DMS53 treated with DMSO at 0.1 percent for 48 hours (cell line): Measurements from ENCODE around the gene C22orf42.
"Not testable (repeated sequence)": the region's sequence is repeated elsewhere in the genome, so short reads cannot be mapped to it uniquely, and the experiment has no call there.

Experiments used
- DNase-seq: peaks from one replicate; lab custom pipeline; 2025; ENCODE audit not compliant: unreplicated experiment; lab: John Stamatoyannopoulos, UW

The C22orf42 gene

DNA sequence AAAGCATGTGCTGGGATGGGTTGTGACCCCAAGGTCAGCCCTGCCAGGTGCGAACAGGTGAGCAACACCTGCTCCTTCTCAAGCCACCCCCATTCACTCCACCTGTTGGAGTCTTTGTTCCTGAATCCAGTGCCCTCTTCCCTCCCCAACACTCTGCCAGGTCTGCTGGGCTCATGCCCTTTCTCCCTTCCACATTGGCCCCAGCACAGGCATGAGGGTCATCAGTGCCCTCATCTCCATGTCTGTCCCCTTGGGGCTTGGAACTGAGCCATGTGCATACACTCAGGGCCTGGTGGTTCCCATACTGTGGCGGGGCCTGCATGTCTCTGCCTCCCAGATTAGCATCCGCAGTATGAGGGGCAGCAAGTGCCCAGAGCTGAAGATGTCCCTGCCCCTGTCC lies 26.7 kb upstream of the C22orf42 start:
- DNase-seq = no peak

DNA sequence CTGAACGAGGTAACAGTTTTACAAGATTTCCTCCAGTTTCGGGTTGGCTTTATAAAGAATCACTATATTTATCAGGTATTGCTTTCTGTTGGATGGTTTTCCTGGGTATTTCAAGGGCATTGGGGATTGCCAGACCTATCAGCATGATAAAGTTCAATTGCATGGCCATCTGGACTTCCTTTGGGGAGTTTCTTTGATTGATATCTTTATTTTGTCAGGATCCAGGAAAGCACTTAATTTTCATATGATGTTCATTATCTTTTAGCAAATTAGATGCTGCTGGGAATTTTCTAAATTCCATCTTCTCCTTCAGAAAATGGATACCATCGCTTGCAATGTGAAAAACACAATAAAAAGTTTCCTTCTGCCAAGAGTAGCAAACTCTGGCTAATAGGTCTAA lies 24.5 kb upstream of the C22orf42 start:
- no peak for DNase-seq

DNA sequence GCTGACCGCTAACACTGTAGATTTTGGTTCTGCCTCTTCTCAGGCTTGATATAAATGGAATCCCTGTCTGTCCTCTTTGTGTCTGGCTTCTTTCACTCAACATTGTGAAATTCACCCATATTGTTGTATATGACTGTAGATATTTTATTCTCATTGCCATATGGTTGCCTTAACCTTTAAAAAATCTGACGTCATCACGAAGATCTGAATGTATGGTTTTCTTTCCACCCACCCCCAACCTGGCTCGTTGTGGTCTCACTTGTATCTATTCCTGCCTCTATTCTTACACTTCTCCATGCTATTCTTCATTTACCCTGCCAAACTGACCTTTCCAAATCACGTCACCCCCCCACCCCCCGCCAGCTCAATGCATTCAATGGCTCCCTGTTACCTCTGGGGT lies 21.9 kb upstream of the C22orf42 start:
- DNase-seq = no peak

DNA sequence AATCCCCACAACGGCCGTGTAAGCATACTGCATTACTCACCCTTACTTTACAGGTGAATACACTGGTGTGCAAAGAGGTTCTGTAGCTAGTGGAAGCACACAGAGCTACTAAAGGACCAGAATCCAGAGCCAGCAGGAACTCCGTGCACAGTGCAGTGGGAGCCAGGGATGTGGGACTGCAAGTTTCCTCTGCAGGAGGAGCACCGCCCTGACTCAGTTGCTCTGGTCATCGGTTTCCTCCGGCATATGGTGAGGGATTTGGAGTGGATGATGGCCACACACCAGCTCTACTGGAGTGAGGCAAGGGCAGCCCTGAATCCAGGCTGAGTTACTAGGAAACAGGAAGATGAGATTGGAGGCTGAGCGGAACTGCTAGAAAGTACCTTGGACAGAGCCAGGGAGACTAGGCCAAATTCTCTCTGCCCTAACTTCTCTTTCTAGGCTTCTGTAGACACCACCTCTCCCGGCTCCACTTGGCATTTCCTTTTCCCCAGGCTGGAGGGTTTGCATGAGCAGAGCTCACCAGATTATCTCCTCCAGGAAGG lies 18.2 kb upstream of the C22orf42 start:
- no peak for DNase-seq

DNA sequence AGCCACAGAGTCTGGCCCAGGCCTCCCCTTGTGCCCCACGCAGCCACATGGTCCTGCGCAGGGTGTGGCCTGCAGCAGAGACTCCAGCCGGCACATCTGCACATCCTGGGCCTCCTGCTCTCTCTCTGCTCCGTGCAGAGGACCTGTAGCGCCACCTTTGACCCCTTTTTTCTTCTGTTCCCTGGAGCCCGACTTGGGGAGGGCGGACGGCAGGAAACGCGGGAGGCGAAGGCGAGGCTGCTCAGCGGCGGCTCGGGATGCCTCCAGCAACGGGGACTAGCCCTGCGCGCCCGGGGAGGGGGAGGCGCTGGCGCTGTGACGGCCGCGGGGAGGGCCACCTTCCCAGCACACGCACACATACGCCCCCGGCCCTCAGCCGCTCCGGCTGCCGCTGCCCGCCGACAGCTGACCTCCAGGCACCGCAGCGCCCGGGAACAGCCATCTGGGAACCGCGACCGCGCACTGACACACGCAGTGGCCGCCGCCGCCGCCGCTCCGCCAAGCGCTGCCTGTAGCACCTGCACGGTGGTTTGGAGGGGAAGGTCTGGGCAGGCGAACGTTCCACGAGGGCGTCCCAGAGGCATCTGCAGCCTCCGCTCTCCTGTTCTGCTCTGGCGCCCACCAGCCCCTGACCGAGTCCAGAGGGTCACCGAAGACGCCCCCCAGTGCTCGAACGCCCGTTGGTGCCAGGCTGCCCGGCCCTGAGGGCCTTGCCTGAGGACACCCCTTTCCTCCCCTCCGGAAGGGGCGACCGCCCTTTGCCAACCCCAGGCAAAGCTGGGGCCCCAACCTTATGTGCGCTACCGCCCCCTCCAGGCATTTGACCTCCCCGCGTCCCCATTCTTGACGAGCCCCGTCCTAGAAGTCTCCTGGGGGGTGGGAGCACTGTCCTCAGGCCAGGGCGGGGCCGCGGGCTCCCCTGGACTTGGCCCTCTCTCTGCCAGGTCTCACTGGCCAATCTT lies 16.9 kb upstream of the C22orf42 start:
- DNase-seq = no peak

DNA sequence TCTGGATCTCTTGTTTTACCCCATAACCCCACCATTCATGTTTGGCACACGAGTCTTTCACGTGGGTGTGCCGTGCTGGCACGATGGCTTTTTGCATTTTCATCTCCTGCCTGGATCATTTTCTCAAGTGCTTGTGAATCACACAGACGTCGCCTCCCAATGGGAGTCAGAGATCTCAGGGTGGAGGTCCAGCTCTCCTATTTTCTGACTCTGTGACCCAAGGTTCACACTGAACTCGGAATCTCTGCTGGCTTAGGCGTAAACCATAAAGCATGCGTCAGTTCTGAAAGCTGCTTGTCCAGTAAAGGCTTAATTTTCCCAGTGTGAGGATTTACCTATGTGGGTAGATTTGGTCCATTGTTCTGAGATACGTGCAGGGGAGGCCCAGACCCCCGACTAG lies 16.0 kb upstream of the C22orf42 start:
- DNase-seq = no peak

DNA sequence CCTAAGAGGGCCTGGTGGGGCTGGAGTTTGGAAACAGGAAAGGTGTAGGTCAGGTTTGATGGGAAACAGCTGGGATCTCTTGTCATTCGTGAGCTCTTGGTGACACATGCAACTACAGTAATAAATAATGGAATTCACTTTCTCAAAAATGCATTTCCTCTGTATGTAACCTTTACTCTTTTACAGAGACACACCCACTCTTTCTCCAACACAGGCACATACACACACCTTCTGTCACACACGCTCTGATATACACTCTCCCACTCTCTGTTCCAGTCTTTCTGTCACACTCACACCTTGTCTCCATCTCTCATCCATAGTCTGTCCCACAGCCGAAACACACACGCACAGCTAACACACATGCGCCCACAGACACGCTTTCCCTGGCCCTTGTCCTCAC lies 6.6 kb upstream of the C22orf42 start:
- DNase-seq = no peak

DNA sequence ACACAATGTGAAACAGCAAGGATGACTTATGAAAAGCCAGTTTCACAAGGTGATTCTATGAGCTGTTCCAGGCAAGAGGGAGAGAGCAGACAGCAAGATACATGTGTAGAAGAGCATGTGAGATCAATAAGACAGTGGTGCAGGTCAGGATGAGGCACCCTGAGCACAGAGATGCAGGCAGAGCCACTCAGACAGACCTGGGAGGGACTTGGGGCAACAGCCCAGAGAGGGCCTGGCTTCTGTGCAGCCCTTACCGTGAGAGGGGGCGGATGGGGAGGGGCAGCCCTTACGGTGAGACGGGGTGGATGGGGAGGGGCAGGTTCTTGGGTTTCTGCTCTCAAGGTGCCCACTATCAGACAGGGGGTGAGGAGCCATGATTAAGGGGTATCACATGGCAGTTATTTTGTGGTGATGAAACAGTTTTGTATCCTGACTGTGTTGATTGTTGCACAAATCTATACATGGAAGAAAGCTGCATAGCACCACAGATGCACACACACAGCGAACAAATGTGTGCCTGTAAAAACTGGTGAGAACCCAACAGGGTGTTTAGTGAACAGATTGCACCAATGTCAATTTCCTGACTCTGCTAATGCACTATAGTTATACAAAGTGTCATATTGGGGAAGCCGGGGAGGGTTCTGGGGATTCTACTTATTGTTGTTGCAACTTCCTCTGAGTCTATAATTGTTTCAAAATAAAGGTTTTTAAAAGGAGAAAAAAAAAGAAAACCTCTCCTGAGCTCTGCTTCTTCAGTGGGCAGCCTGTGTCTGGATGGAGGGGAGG lies 5.2 kb upstream of the C22orf42 start:
- DNase-seq = no peak

DNA sequence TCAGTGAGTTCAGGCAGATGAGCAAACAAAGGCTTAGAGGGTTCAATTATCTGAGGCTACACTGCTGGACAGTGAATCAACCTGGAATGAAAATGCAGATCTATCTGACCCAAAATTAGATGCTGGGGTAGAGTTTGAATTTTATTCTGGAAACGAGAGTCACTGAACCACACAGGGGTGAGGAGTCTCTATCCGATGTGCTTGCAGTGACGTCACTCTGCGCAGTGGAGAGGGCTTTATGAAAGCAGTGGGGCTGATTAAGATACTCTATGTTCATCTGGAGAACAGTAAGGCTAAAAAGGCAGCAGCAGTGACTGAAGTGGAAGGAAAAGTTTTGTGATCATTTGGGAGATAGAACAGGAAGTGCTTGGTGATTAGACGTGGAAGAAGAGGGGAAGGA lies 1.3 kb upstream of the C22orf42 start:
- not testable (repeated sequence) for DNase-seq

DNA sequence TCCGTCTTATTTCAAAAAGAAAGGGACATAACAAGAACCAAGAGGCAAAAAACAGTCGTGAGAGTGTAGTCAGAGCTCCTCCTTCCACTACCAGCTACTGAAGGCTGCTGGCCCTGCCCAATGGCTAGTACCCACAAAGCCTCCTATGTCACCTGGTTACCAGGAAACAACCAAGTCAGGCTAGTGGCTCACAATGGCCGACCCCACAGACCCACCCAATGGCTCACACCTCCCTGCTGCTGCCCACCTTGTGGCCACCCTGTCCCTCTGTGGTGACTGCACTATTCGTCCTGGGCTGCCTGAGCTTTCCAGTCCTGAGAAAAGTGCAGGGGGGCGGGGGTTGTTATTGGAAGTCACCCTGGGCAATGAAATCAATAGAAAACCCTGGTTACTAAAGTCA lies 1.5 kb downstream of the C22orf42 start:
- DNase-seq = not testable (repeated sequence)

DNA sequence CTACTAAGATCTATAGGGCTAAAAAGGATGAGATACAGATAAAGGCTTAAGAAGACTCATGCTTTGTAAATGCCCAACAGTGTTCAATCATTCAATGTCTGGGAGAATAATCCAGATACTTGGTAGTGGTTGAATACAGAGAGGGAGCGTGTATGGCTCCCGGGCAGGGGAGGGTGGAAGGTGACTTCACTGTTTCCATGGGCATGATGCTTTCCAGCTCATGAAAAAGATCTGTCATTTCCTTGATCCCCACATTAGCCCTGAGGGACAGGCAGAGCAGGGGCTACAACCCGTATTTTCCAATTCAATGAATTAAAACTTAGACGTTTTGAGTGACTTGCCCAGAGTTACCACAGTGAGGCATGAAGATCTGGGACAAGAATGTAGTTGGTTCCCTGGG lies 4.4 kb downstream of the C22orf42 start:
- DNase-seq = not testable (repeated sequence)

DNA sequence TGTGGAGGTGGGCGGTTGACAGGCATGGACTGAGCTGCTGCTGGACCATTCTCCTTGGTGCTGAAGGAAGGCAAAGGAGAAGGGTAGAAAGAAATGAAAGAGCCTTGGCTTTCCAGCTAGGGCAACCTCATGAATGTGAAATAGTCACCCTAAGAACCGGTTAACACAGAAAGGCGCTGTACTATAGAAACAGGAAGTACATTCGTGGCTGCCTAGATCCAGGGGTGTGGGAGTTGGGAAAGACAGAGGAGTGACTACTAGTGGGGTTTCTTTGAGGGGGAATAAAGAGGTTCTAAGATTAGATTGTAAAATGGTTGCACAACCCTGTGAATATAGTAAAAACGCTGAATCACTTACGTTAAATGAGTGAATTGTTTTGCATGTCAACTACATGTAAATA lies 7.5 kb downstream of the C22orf42 start:
- not testable (repeated sequence) for DNase-seq

DNA sequence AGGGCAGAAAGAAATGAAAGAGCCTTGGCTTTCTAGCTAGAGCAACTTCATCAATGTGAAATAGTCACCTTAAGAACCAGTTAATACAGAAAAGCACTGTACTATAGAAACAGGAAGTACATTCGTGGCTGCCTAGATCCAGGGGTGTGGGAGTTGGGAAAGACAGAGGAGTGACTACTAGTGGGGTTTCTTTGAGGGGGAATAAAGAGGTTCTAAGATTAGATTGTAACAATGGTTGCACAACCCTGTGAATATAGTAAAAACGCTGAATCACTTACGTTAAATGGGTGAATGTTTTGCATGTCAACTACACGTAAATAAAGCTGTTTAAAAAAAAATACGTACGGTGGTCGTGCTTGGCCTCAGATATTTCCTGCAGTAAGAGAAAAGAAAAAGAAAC lies 8.5 kb downstream of the C22orf42 start:
- not testable (repeated sequence) for DNase-seq

DNA sequence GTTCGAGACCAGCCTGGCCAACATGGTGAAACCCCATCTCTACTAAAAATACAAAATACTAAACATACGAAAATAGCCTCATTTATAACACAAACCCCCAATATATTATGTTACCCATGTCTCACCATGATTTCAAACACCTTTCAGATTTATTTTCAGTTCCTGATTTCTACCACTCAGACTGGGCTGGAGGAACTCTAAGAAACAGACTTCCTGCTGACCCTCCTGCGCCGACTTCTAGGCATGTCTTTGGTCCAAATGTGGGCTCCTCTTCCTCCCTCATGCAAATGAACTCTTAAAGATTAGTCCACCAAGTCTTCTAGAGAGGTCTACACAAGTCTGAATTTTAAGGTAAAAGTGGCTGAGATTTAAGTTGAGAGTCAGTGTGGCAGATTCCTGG lies 10.7 kb downstream of the C22orf42 start:
- DNase-seq = not testable (repeated sequence)

DNA sequence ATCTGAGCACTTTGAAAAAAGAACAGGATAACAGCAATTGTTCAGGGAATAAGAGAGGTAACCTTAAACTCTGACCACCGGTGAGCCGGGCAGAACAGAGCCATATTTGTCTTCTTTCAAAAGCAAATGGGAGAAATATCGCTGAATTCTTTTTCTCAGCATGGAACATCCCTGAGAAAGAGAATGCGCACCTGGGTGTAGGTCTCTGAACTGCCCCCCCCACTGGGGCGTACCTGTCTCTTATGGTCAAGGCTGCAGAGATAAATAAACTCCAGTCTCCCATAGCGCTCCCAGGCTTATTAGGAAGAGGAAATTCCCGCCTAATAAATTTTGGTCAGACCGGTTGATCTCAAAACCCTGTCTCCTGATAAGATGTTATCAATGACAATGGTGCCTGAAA lies 12.0 kb downstream of the C22orf42 start:
- DNase-seq = not testable (repeated sequence)

DNA sequence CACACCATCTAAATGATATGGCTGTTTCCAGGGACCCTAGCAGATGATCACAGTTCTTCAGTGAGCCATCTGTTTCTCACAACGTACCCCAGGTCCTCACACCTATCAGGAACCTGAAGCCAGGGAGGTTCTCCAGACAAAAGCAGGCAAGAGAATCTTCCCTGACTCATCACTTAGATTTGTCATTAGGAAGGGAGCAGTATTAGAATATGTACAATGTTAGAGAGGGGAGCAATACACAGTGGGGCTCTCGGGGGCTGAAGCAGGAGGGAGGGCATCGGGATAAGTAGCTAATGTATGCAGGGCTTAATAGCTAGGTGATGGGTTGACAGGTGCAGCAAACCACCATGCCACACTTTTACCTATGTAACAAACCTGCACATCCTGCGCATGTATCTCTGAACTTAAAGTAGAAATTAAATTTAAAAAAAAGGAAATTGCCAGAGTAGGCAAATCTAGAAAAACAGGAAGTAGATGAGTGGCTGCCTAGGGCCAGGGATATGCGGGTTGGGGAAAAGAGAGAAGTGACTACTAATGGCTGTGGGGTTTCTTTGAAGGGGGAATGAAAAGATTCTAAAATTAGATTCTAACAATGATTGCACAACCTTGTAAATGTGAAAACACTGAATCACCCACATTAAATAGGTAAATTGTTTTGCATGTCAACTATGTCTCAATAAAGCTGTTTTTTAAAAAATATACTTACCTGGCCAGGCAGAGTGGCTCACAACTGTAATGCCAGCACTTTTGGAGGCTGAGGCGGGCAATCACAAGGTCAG lies 14.4 kb downstream of the C22orf42 start:
- no peak for DNase-seq

DNA sequence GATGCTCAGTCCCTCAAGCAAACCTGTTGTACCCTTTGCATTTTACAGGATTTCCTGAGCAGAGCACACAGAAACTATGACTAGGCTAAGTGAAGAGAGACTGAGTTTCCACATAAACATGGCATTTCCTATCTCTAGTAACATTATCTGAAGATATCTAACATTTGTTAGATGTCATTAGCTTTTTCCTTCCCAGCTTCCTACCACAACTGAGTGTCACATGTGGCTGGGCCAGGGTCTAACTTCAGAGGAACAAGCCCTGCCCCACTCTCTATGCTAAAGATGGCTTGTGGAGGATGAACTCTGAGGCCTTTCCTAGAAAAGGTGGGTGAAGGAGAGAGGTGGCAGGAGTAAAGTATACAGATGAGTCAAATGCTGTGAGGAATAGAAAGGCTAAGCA lies 16.5 kb downstream of the C22orf42 start:
- no peak for DNase-seq

DNA sequence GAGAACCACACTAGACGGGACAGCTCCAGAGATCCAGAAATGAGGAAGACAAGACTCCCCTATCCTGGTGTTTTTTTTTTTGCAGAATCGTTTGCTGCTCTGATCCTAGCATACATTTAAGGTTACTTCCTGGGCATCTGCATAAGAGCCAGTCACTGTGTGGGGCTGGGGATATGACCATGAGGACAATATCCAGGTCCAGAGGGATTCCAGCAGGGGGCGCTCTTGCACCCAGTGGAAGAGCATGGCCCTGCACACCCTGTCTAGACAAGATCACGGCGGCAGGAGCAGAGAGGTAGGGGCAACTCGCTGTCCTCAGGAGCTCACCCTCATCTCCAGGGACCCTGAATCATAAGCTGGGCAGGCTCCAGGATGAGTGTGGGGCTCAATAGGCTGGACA lies 18.4 kb downstream of the C22orf42 start:
- not testable (repeated sequence) for DNase-seq

DNA sequence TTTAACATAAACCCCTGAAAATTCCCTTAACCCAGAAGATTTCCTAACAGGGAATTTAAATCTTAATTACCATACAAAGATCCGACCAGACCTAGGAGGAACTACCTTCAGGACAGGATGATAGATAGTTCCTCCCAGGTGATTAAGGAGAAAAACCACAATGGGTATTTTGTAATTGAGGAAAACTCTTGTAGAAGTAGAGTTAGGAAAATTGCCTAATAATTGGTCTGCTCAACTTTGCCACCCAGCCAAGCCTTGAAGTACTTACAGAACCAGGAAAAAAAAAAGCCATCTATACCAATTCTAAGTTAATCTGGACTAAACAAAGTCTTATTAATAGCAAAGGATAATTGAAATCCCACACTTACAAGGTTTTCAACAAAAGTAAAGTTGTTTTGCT lies 20.5 kb downstream of the C22orf42 start:
- DNase-seq = not testable (repeated sequence)

DNA sequence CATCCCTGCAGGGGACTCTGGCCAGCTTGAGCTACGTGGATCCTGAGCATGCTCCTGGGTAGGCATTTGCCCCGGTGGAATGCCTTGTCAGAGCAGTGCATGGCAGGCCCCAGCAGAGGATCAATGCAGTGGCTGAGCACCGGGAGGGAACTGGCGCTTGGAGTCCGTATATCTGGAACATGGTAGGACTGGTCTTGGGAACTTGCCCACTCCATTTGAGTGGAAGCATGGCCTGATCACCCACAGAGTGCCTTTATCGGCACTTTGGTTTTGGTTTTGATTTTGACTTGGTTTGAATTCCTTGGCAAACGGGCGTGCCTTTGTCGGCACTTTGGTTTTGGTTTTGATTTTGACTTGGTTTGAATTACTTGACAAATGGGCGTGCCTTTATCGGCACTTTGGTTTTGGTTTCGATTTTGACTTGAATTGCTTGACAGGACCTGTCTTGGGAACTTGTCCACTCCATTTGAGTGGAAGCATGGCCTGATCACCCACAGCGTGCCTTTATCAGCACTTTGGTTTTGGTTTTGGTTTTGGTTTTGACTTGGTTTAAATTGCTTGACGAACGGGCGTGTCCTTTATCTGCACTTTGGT lies 21.3 kb downstream of the C22orf42 start:
- not testable (repeated sequence) for DNase-seq

DNA sequence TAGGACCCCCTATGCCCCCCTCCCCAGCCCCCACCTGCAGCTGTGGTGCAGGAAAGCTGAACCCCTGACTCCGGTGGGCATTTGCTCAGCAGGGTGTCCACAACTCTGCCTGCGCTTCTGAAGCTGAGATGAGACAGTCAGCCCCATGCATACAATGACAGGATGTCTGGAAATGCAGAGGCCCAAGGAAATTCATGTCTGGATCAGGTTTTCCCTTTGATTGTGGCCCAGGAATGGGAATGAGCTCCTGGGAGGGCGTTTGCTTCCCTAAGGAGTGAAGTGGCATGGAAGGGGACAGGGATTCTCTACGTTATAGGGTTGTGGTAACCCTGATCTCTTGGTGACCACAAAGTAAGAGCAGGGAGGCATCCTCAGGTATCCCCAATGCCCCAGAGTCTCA lies 22.2 kb downstream of the C22orf42 start:
- DNase-seq = not testable (repeated sequence)
